H9 (cell line): ENCODE results near the gene FREY1. TPM values are rescaled to one million over a fixed set of nuclear protein-coding genes. Genes with fewer than 3 reads are reported as not detected.
A peak's percentile ranks its signal among the peaks of the same experiment; 100 is the strongest.

ENCODE experiments used
- DNase-seq: peaks from one replicate; pipeline ENCODE4 v3.0.0-alpha.2; 2017
- H2AFZ ChIP-seq: one replicate; pipeline ENCODE4 v1.6.1; 2013; ENCODE audit warnings: mild to moderate bottlenecking, low read length, control low read depth, moderate library complexity
- H2AK5ac ChIP-seq: 2 replicates; pipeline ENCODE4 v1.6.1; 2013; ENCODE audit warnings: low read length, control low read depth, mixed read lengths; ENCODE audit not compliant: insufficient read length
- H2BK120ac ChIP-seq: one replicate; pipeline ENCODE4 v1.6.1; 2013; ENCODE audit warnings: low read depth, mild to moderate bottlenecking, low read length, control low read depth, inconsistent platforms; ENCODE audit not compliant: poor library complexity, severe bottlenecking
- H2BK12ac ChIP-seq: 2 replicates; pipeline ENCODE4 v1.6.1; 2013; ENCODE audit warnings: low read length, control low read depth, mixed read lengths, low read depth; ENCODE audit not compliant: insufficient read length
- H2BK15ac ChIP-seq: 2 replicates; pipeline ENCODE4 v1.6.1; 2013; ENCODE audit warnings: low read depth, low read length, control low read depth
- H2BK20ac ChIP-seq: one replicate; pipeline ENCODE4 v1.6.1; 2013; ENCODE audit warnings: low read depth, mild to moderate bottlenecking, low read length, control low read depth, inconsistent platforms; ENCODE audit not compliant: poor library complexity, severe bottlenecking
- H2BK5ac ChIP-seq: 2 replicates; pipeline ENCODE4 v1.6.1; 2013; ENCODE audit warnings: low read length, control low read depth, mixed read lengths; ENCODE audit not compliant: insufficient read length
- H3K14ac ChIP-seq: 2 replicates; pipeline ENCODE4 v1.6.1; 2013; ENCODE audit warnings: low read length, control low read depth; ENCODE audit not compliant: insufficient read depth
- H3K18ac ChIP-seq: 2 replicates; pipeline ENCODE4 v1.6.1; 2013; ENCODE audit warnings: low read depth, mild to moderate bottlenecking, mixed read lengths, low read length, control low read depth; ENCODE audit not compliant: insufficient read length
- H3K23ac ChIP-seq: 2 replicates; pipeline ENCODE4 v1.6.1; 2013; ENCODE audit warnings: low read length, control low read depth, mixed read lengths, low read depth; ENCODE audit not compliant: insufficient read length
- H3K23me2 ChIP-seq: 2 replicates; pipeline ENCODE4 v1.6.1; 2013; ENCODE audit warnings: low read depth, mild to moderate bottlenecking, mixed read lengths, low read length, control low read depth; ENCODE audit not compliant: insufficient read length, poor library complexity, severe bottlenecking
- H3K27ac ChIP-seq: 2 replicates; pipeline ENCODE4 v1.5.1; 2013; ENCODE audit warnings: low read length, control low read depth, mixed read lengths, low read depth; ENCODE audit not compliant: insufficient read length
- H3K27me3 ChIP-seq: 2 replicates; pipeline ENCODE4 v1.6.1; 2013; ENCODE audit warnings: low read length, control low read depth, inconsistent platforms; ENCODE audit not compliant: insufficient read depth
- H3K4ac ChIP-seq: 2 replicates; pipeline ENCODE4 v1.6.1; 2013; ENCODE audit warnings: low read depth, mild to moderate bottlenecking, control low read depth, inconsistent platforms, low read length, moderate library complexity
- H3K4me1 ChIP-seq: 2 replicates; pipeline ENCODE4 v1.6.1; 2013; ENCODE audit warnings: low read length, control low read depth, inconsistent platforms; ENCODE audit not compliant: insufficient read depth
- H3K4me2 ChIP-seq: 2 replicates; pipeline ENCODE4 v1.6.1; 2013; ENCODE audit warnings: low read length, control low read depth, mixed read lengths; ENCODE audit not compliant: insufficient read length, insufficient read depth
- H3K56ac ChIP-seq: 2 replicates; pipeline ENCODE4 v1.6.1; 2013; ENCODE audit warnings: low read depth, mild to moderate bottlenecking, mixed read lengths, low read length, control low read depth; ENCODE audit not compliant: insufficient read length
- H3K79me1 ChIP-seq: 2 replicates; pipeline ENCODE4 v1.6.1; 2013; ENCODE audit warnings: low read depth, mild to moderate bottlenecking, moderate library complexity, low read length, control low read depth, inconsistent platforms; ENCODE audit not compliant: insufficient read depth, poor library complexity, severe bottlenecking
- H3K79me2 ChIP-seq: 2 replicates; pipeline ENCODE4 v1.6.1; 2013; ENCODE audit warnings: low read length, control low read depth, inconsistent platforms; ENCODE audit not compliant: insufficient read depth
- H3K9ac ChIP-seq: 2 replicates; pipeline ENCODE4 v1.6.1; 2013; ENCODE audit warnings: low read length, control low read depth, mixed read lengths; ENCODE audit not compliant: insufficient read length; ENCODE audit errors: extremely low read depth
- H3K9me3 ChIP-seq: one replicate; pipeline ENCODE4 v1.6.1; 2013; ENCODE audit warnings: low read depth, low read length, inconsistent platforms; ENCODE audit not compliant: control insufficient read depth
- H3T11ph ChIP-seq: one replicate; pipeline ENCODE4 v1.6.1; 2013; ENCODE audit warnings: mild to moderate bottlenecking, low read length, control low read depth, inconsistent platforms
- H4K20me1 ChIP-seq: one replicate; pipeline ENCODE4 v1.6.1; 2013; ENCODE audit not compliant: control insufficient read depth, insufficient read length, insufficient read depth
- H4K5ac ChIP-seq: 2 replicates; pipeline ENCODE4 v1.6.1; 2013; ENCODE audit warnings: low read depth, mild to moderate bottlenecking, mixed read lengths, low read length, control low read depth; ENCODE audit not compliant: insufficient read length
- H4K8ac ChIP-seq: replicated peaks from 2 replicates; pipeline ENCODE4 v1.6.1; 2013; ENCODE audit warnings: low read length, control low read depth, mixed read lengths, low read depth; ENCODE audit not compliant: insufficient read length
- H4K91ac ChIP-seq: 2 replicates; pipeline ENCODE4 v1.6.1; 2013; ENCODE audit warnings: low read depth, mild to moderate bottlenecking, moderate library complexity, mixed read lengths, low read length, control low read depth; ENCODE audit not compliant: insufficient read length
- H3K27ac Mint-ChIP-seq, 3 experiments: 2 replicates in 2 of 3; 3 replicates in 1 of 3; pipeline ENCODE4 v1.8.0; 2020 to 2021; ENCODE audit warnings: mixed read lengths in 3 of 3, mild to moderate bottlenecking in 1 of 3, moderate library complexity in 1 of 3
- H3K27me3 Mint-ChIP-seq: 2 replicates; pipeline ENCODE4 v1.8.0; 2021; ENCODE audit warnings: low read depth, mild to moderate bottlenecking, moderate library complexity, mixed read lengths
- H3K36me3 Mint-ChIP-seq, 3 experiments: 2 replicates in 2 of 3; 3 replicates in 1 of 3; pipeline ENCODE4 v1.8.0; 2020 to 2021; ENCODE audit warnings: low read depth in 3 of 3, mixed read lengths in 3 of 3; ENCODE audit not compliant: insufficient read depth in 1 of 3
- H3K4me1 Mint-ChIP-seq, 2 experiments: 2 replicates each; pipeline ENCODE4 v1.8.0; 2020; ENCODE audit warnings: mixed read lengths in 2 of 2
- H3K4me3 Mint-ChIP-seq, 2 experiments: 2 replicates in 1 of 2; 3 replicates in 1 of 2; pipeline ENCODE4 v1.8.0; 2020 to 2021; ENCODE audit warnings: mild to moderate bottlenecking in 2 of 2, mixed read lengths in 2 of 2, moderate library complexity in 1 of 2
- H3K9me3 Mint-ChIP-seq, 2 experiments: 2 replicates in 1 of 2; 3 replicates in 1 of 2; pipeline ENCODE4 v1.8.0; 2020; ENCODE audit warnings: mild to moderate bottlenecking in 2 of 2, mixed read lengths in 2 of 2, moderate library complexity in 1 of 2
- CTCF ChIP-seq: fragments of 200-600 bp; sonication (generic); conservative IDR thresholded peaks from 3 replicates; pipeline ENCODE4 v1.8.0; 2021; ENCODE audit warnings: antibody characterized with exemption, mild to moderate bottlenecking
- WGBS: extraction: QIAGEN DNeasy Blood & Tissue Kit; methylation state at CpG from one replicate; pipeline ENCODE4 v1.1.7; 2013; ENCODE audit warnings: missing lambda C conversion rate, low lambda C conversion rate, mixed read lengths; ENCODE audit not compliant: insufficient read length; ENCODE audit errors: extremely low coverage; 5-methylcytosine and 5-hydroxymethylcytosine counted together
- long read RNA-seq: library from polyadenylated mRNA; unstranded; transcript quantifications from one replicate; pipeline ENCODE4 v2.0.0, GENCODE V29; 2020
- total RNA-seq: library from RNA; stranded (reverse); gene quantifications from 2 replicates; pipeline ENCODE4 v1.2.1, GENCODE V29; 2021

FREY1 gene
- total RNA-seq, result 2.1 and 2.2 TPM in 2 replicates
- long read RNA-seq, result 0 reads

GRCh38 chr11:45906965-45907611 is at the start of gene FREY1:
Gene FREY1 (minus strand): TSS chr11:45907271. CDS start chr11:45907245, 26 bp downstream.
- no peaks in the 10 kb centered on the region for H4K20me1 ChIP-seq
- Mint-ChIP-seq H3K4me1 (peaks cover 2 to 4% of the 10 kb centered on the region in 2 experiments; a peak in 2 of 4 replicates), H3K27ac (peak within 1 kb of the TSS in 2 of 3 experiments; percentile 79 to 86; a peak in 4 of 7 replicates), H3K9me3 (no peaks in the 10 kb centered on the region), H3K36me3 (peaks cover 10 to 40% (median 29%) of the 10 kb centered on the region in 3 experiments), H3K27me3 (no peaks in the 10 kb centered on the region), H3K4me3 (no peak within 1 kb of the TSS)
- no peak within 1 kb of the TSS for H3K56ac ChIP-seq
- H4K5ac ChIP-seq, result no peak within 1 kb of the TSS
- no peak within 1 kb of the TSS for H3K4ac ChIP-seq
- H2BK12ac ChIP-seq, result no peak within 1 kb of the TSS
- no peaks in the 10 kb centered on the region for H3K4me1 ChIP-seq
- H3K9ac ChIP-seq, result no peak within 1 kb of the TSS
- no peak within 1 kb of the TSS for H2BK15ac ChIP-seq
- no CpG with 5 or more reads among the region's 18 CpGs for WGBS
- no peaks in the 10 kb centered on the region for H3K9me3 ChIP-seq
- no peak within 1 kb of the TSS for H4K8ac ChIP-seq
- H2AFZ ChIP-seq, result no peak within 1 kb of the TSS
- H2AK5ac ChIP-seq, result no peak within 1 kb of the TSS
- no peak within 1 kb of the TSS for H2BK5ac ChIP-seq
- H3K79me2 ChIP-seq, result no peaks in the 10 kb centered on the region
- H3K4me2 ChIP-seq, result no peak within 1 kb of the TSS
- no peak within 1 kb of the TSS for H2BK120ac ChIP-seq
- H3K14ac ChIP-seq, result peak within 1 kb of the TSS; percentile 1; the same call in 1 of the 2 replicates
- no peaks in the 10 kb centered on the region for H3K23me2 ChIP-seq
- DNase-seq, result no peak
- no peaks in the 10 kb centered on the region for H3K79me1 ChIP-seq
- H3K18ac ChIP-seq, result no peak within 1 kb of the TSS
- H4K91ac ChIP-seq, result no peak within 1 kb of the TSS
- H3T11ph ChIP-seq, result no peak within 1 kb of the TSS
- no peak within 1 kb of the TSS for H3K23ac ChIP-seq
- no peak within 1 kb of the TSS for H2BK20ac ChIP-seq
- H3K27ac ChIP-seq, result no peak within 1 kb of the TSS
- TF ChIP-seq CTCF, result no peak
- no peaks in the 10 kb centered on the region for H3K27me3 ChIP-seq
